HG03066 (cell line): ENCODE results near the gene RCOR3.
"Not testable (repeated sequence)": the region's sequence is repeated elsewhere in the genome, so short reads cannot be mapped to it uniquely, and the experiment has no call there.

Experiments used
- ATAC-seq: cut with Tn5 transposase; IDR thresholded peaks from one replicate; pipeline ENCODE4 v1.9.1; 2021; ENCODE audit warnings: low read depth; ENCODE audit not compliant: unreplicated experiment

RCOR3 gene

GRCh38 chr1:211258756-211259637 lies at the start of gene RCOR3:
Gene RCOR3, plus strand, starts transcription at chr1:211259366. Its CDS starts 195 bp downstream, at chr1:211259561.
- peak; percentile 54 for ATAC-seq

DNA sequence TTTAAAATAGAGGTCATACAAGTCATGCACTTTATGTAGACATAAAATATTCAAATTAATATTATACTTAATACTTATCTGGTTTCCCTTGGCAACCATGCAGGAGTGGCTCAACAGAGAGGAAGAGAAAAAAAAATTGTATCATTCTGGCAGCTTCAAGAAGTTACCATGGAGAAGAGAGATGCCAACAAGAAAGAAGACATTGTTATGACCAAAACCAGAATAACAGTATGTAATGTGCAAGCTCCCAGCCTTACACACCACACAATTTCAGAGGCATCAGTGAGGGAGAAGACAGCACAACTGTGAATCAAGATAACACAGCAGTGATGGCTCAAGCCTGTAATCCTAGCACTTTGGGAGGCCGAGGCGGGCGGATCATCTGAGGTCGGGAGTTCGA lies 49.1 kb upstream of the RCOR3 start:
- no peak for ATAC-seq

DNA sequence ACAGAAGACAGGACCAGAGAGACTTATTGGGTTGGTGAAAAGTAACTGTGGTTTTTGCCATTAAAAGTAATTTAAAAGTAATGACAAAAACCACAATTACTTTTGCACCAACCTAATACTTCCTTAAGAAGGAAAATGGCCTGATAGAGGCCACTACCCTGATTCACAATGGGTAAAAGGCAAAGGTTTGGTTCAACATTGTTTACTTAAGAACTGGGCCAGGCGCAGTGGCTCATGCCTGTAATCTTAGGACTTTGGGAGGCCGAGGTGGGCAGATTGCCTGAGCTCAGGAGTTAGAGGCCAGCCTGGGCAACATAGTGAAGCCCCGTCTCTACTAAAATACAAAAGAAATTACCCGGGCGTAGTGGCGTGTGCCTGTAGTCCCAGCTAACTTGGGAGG lies 48.2 kb upstream of the RCOR3 start:
- ATAC-seq = no peak

DNA sequence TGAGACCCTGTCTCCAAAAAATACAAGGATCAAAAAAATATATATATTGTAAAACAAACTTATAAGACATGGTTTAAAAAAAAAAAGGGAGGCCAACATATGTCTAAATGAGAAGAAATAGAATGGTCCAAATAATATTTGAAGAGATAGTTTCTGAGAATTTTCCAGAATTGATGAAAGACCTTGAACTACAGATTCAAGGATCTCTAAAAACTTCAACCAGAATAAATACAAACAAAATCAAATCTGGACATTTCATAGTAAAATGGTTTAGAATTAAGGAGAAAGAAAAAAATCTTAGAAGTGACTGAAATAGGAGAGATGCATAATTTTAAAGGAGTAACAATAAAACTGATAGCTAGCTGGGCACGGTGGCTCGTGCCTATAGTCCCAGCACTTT lies 45.5 kb upstream of the RCOR3 start:
- ATAC-seq = no peak

DNA sequence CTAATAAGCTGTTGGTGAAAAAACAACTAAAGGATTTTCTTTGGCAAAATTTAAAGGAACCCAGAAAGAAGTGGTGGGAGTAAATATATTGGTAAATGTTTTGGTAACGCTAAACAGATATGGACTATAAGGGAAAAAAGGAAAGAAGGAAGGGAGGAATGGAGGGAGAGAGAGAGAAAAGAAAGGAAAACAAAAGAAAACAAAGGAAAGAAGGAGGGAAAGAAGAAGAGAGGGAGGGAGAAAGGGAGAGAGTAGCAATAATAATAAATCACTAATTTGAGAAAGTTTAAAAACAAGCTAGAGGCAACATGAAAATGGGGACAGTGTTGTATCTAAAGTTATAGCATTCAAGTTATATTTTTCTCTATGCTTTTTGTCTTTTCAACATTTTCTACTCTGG lies 43.6 kb upstream of the RCOR3 start:
- no peak for ATAC-seq

DNA sequence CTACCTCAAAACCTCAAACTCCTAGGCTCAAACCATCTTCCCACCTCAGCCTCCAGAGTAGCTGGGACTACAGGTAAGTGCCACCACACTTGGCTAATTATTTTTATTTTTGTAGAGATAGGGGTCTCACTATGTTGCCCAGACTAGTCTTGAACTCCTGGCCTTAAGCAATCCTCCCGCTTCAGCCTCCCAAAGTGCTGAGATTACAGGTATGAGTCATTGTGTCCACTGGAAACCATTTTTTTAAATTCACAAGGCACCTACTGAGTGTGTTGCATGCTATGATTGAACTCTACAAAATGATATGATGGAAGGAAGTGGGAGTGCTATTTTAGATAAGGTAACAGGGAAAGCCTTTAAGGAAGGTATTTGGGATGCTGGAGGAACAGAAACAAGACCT lies 41.8 kb upstream of the RCOR3 start:
- no peak for ATAC-seq

GRCh38 chr1:211222469-211223234 lies 36.5 kb upstream of the RCOR3 start:
- ATAC-seq = not testable (repeated sequence)

GRCh38 chr1:211228573-211229364 lies 30.4 kb upstream of the RCOR3 start:
- not testable (repeated sequence) for ATAC-seq

DNA sequence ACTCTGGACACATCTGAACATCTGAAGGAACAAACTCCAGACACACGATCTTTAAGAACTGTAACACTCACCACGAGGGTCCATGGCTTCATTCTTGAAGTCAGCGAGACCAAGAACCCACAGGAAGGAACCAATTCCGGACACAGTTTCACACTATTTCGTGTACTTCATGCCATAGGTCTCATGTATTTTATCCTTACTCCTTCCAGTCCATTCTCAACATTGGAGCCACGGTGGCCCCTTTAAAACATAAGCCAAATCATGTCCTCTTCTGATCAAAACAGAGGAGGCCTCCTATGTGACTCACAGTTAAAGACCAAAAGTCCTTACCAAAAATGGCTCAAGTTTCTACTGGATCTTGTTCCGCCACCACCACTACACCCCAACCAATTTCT lies 29.8 kb upstream of the RCOR3 start:
- no peak for ATAC-seq

DNA sequence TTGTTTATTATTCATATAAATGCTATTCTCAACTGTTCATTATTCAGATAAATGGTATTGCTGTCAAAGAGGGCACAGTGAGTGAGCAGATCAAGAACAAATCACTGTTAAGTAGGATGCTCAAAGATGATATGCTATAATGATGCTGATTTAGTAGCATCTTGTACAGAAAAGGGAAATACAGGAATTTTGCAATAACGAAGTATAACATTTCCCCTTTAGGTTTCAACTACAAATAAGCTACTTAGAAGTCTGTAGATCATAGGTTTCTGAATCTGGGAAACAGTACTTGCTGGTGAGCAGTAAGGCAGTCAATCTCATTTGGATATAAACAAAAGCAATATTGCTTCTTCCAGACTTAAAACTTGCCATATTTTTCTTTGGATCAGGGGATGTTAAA lies 27.3 kb upstream of the RCOR3 start:
- no peak for ATAC-seq

DNA sequence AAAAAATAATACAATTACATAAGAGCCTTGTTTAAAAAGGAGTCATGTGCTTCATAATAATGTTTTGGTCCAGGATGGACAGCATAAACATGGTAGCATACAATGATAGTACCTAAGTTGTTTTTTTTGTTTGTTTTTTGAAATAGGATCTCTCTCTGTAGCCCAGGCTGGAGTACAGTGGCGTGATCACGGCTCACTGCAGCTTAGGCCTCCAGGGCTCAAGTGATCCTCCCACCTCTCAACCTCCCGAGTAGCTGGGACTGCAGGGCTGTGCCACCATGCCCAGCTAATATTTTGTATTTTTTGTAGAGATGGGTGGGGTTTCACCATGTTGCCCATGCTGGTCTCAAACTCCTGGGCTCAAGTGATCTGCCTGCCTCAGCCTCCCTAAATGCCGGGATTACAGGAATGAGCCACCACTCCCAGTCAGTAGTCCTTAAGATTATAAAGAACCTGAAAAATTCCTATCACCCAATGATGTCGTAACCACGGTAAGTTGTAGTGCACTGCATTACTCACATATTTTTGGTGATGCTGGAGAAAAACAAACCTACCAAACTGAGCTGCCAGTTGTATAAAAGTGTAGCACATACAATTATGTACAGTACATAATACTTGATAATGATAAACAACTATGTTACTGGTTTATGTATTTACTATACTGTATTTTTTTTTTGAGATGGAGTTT lies 22.4 kb upstream of the RCOR3 start:
- no peak for ATAC-seq

GRCh38 chr1:211237579-211237978 lies 21.6 kb upstream of the RCOR3 start:
- ATAC-seq = no peak

- ATAC-seq = not testable (repeated sequence)
Measured at GRCh38 chr1:211240567-211240966, 18.6 kb upstream of the RCOR3 start.

- ATAC-seq = no peak
Measured at GRCh38 chr1:211241071-211241470, 18.1 kb upstream of the RCOR3 start.

DNA sequence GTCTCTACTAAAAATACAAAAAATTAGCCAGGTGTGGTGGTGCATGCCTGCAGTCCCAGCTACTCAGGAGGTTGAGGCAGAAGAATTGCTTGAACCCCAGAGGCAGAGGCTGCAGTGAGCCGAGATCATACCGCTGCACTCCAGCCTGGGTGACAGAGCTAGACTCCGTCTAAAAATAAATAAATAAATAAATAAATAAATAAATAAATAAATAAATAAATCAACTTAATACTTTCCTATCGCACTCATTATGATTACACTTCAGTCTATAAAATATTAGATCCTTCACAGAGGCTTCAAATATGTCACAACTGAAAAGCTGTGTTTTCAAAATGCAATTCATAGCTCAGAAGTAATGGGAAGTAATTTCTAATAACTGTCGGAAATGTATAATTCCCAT lies 15.5 kb upstream of the RCOR3 start:
- not testable (repeated sequence) for ATAC-seq

DNA sequence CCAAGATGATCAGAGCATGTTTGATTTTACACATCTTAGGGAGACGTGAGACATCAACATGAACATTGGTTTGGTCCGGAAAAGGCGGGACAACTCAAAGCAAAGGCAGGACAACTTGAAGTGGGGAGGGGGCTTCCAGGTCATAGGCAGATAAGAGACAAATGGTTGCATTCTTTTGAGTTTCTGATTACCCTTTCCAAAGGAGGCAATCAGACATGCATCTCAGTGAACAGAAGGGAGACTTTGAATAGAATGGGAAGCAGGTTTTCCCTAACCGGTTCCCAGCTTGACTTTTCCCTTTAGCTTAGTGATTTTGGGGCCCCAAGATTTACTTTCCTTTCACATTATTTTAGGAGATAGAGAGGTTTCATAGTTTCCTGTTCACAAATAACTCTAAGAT lies 12.6 kb upstream of the RCOR3 start:
- ATAC-seq = not testable (repeated sequence)

GRCh38 chr1:211247921-211248320 lies 11.2 kb upstream of the RCOR3 start:
- ATAC-seq = no peak

- ATAC-seq = not testable (repeated sequence)
Measured at GRCh38 chr1:211249611-211250010, 9.6 kb upstream of the RCOR3 start.

DNA sequence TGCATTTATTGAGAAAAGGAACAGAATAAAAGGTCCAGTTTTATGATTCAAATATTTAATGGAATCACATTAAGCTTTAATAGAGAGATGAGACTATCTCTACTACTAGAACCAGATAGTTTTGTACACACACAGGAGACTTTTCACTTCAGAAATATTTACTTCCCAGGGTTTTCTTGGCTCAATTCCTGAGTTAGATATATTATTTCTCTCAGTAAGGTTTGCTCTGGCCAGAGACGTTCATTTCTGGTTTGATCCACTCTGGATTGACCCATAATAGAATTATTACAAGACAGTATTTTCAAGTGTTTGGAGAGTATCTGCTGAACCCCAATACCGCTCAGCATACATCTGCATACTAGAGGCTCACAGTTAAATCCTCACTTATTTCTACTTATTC lies 1.3 kb upstream of the RCOR3 start:
- ATAC-seq = no peak

- peak; percentile 37 for ATAC-seq
Measured at GRCh38 chr1:211258310-211258755, 833 bp upstream of the RCOR3 start.
